Endothelial cell (in vitro differentiated cells): ENCODE data around the gene ADGRF5. TPM values are rescaled to one million over a fixed set of nuclear protein-coding genes. Genes with fewer than 3 reads are reported as not detected.

Experiments
- DNase-seq: peaks from one replicate; pipeline ENCODE4 v3.0.0; 2021; ENCODE audit warnings: low spot score
- H3K27ac Mint-ChIP-seq: one replicate; pipeline ENCODE4 v1.8.0; 2021; ENCODE audit warnings: mixed read lengths, inconsistent platforms; ENCODE audit not compliant: unreplicated experiment
- H3K27me3 Mint-ChIP-seq: one replicate; pipeline ENCODE4 v1.8.0; 2021; ENCODE audit warnings: mild to moderate bottlenecking, moderate library complexity, mixed read lengths, inconsistent platforms; ENCODE audit not compliant: unreplicated experiment
- H3K36me3 Mint-ChIP-seq: one replicate; pipeline ENCODE4 v1.8.0; 2021; ENCODE audit warnings: mild to moderate bottlenecking, low read depth, mixed read lengths, inconsistent platforms; ENCODE audit not compliant: unreplicated experiment
- H3K4me1 Mint-ChIP-seq: one replicate; pipeline ENCODE4 v1.8.0; 2021; ENCODE audit warnings: mild to moderate bottlenecking, mixed read lengths, inconsistent platforms; ENCODE audit not compliant: unreplicated experiment
- H3K4me3 Mint-ChIP-seq: one replicate; pipeline ENCODE4 v1.8.0; 2021; ENCODE audit warnings: mild to moderate bottlenecking, mixed read lengths, inconsistent platforms; ENCODE audit not compliant: unreplicated experiment
- H3K9me3 Mint-ChIP-seq: one replicate; pipeline ENCODE4 v1.8.0; 2021; ENCODE audit warnings: mixed read lengths, inconsistent platforms; ENCODE audit not compliant: unreplicated experiment
- total RNA-seq: library from RNA; stranded (reverse); fragmentation: NEBNext Ultra II Directional; extraction: Animal tissue kit (Norgen Biotek cat#: 25700); gene quantifications from one replicate; pipeline ENCODE4 v1.2.1, GENCODE V29; 2021; ENCODE audit not compliant: unreplicated experiment
- TF ChIP-seq, protein P1 (sequence below): fragments of 200-600 bp; sonication (generic); IDR thresholded peaks from one replicate; pipeline ENCODE4 v1.5.0; 2021; ENCODE audit warnings: antibody characterized with exemption; ENCODE audit not compliant: unreplicated experiment

The ADGRF5 gene
- total RNA-seq, 1 donor from 2014 or later, result 250 TPM

DNA sequence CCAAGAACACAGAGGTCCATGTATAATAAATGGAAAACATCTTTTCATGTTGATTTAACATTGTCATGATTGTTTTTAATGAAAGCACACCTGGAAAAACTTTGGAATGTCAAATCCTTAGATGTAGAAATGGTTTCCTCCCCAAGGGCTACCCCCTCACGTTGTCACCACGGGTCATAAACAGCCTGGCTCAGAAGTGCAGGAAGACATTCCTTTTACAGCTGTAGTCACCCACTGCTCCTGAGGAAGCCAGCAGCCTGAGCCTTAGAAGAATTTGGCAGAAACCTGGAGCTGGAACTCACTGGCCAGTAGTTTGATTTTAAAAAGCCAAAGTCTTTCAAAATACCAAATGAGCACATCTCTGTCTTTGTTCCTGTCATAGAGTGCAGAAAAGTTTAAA is 23.7 kb downstream of the ADGRF5 start:
- peaks cover 4% of the 10 kb centered on the region for H3K27me3 Mint-ChIP-seq
- no peak overlapping the region for H3K27ac Mint-ChIP-seq

GRCh38 chr6:46896871-46897270 is 24.9 kb downstream of the ADGRF5 start:
- Mint-ChIP-seq H3K27me3 (peaks cover 4% of the 10 kb centered on the region), H3K36me3 (peaks cover 73% of the 10 kb centered on the region), H3K4me3 (peak overlapping the region; percentile 40), H3K4me1 (peaks cover 63% of the 10 kb centered on the region), H3K27ac (no peak overlapping the region), H3K9me3 (no peaks in the 10 kb centered on the region)
- TF ChIP-seq, protein P1, sequence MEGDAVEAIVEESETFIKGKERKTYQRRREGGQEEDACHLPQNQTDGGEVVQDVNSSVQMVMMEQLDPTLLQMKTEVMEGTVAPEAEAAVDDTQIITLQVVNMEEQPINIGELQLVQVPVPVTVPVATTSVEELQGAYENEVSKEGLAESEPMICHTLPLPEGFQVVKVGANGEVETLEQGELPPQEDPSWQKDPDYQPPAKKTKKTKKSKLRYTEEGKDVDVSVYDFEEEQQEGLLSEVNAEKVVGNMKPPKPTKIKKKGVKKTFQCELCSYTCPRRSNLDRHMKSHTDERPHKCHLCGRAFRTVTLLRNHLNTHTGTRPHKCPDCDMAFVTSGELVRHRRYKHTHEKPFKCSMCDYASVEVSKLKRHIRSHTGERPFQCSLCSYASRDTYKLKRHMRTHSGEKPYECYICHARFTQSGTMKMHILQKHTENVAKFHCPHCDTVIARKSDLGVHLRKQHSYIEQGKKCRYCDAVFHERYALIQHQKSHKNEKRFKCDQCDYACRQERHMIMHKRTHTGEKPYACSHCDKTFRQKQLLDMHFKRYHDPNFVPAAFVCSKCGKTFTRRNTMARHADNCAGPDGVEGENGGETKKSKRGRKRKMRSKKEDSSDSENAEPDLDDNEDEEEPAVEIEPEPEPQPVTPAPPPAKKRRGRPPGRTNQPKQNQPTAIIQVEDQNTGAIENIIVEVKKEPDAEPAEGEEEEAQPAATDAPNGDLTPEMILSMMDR, result no peak
- no peak for DNase-seq

More for the DNA sequence above, 23.7 kb downstream of the ADGRF5 start:
- peaks cover 77% of the 10 kb centered on the region for H3K36me3 Mint-ChIP-seq
- H3K9me3 Mint-ChIP-seq, result no peaks in the 10 kb centered on the region
- no peak for DNase-seq
- H3K4me1 Mint-ChIP-seq, result peaks cover 69% of the 10 kb centered on the region
- TF ChIP-seq, protein P1, result no peak
- peak overlapping the region; percentile 23 for H3K4me3 Mint-ChIP-seq

- TF ChIP-seq, protein P1, result no peak
- Mint-ChIP-seq H3K27me3 (peaks cover 4% of the 10 kb centered on the region), H3K4me1 (peaks cover 64% of the 10 kb centered on the region), H3K9me3 (no peaks in the 10 kb centered on the region), H3K27ac (peak overlapping the region; percentile 6), H3K4me3 (peak overlapping the region; percentile 23), H3K36me3 (peaks cover 73% of the 10 kb centered on the region)
- DNase-seq, result no peak
Observed at GRCh38 chr6:46895930-46896329, 25.8 kb downstream of the ADGRF5 start.

DNA sequence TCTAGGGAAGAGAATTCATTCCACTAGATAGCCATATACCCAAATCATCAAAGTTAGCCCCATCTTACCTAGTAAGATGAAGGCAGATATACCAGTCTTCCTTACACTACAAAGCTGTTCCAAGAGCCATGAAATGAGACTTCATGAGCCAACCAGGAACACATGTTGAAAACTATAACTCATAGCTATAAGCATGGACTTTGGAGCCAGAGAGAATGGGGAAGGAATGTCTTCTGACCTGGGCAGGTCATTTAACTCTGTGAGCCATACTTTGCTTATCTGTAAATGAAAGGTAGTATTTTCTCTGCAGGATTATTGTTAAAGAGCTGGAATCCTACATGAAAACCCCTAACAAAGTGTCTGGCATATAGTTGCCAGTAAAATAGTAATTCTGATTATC is 27.3 kb downstream of the ADGRF5 start:
- DNase-seq, result no peak
- TF ChIP-seq, protein P1, result no peak
- Mint-ChIP-seq H3K36me3 (peaks cover 62% of the 10 kb centered on the region), H3K9me3 (no peaks in the 10 kb centered on the region), H3K4me1 (peaks cover 57% of the 10 kb centered on the region), H3K27ac (peak overlapping the region; percentile 72), H3K27me3 (peaks cover 4% of the 10 kb centered on the region), H3K4me3 (peak overlapping the region; percentile 43)

GRCh38 chr6:46893648-46894047 is 28.1 kb downstream of the ADGRF5 start:
- no peak for DNase-seq
- Mint-ChIP-seq H3K27me3 (peaks cover 4% of the 10 kb centered on the region), H3K4me1 (peaks cover 50% of the 10 kb centered on the region), H3K9me3 (no peaks in the 10 kb centered on the region), H3K4me3 (no peak overlapping the region), H3K27ac (peak overlapping the region; percentile 77), H3K36me3 (peaks cover 55% of the 10 kb centered on the region)
- TF ChIP-seq, protein P1, result no peak
